Endodermal cell (in vitro differentiated cells): Measurements from ENCODE around the gene CABP4. TPM values are rescaled to one million over a fixed set of nuclear protein-coding genes. Genes with fewer than 3 reads are reported as not detected.

Experiments
- DNase-seq: peaks from one replicate; pipeline ENCODE4 v3.0.0-alpha.2; 2017
- H3K27ac ChIP-seq: 2 replicates; pipeline ENCODE4 v1.5.1; 2013; ENCODE audit warnings: mild to moderate bottlenecking, low read depth, low read length, moderate library complexity
- H3K27me3 ChIP-seq: 2 replicates; pipeline ENCODE4 v1.6.1; 2013; ENCODE audit warnings: mild to moderate bottlenecking, low read length, moderate library complexity; ENCODE audit not compliant: insufficient read depth, control insufficient read depth, poor library complexity, severe bottlenecking
- H3K36me3 ChIP-seq: 2 replicates; pipeline ENCODE4 v1.7.0; 2013; ENCODE audit warnings: mild to moderate bottlenecking, low read length, moderate library complexity; ENCODE audit not compliant: control insufficient read depth, insufficient read depth
- H3K4me1 ChIP-seq: one replicate; pipeline ENCODE4 v1.7.0; 2013; ENCODE audit warnings: low read length; ENCODE audit not compliant: control insufficient read depth, insufficient read depth
- H3K4me3 ChIP-seq: 2 replicates; pipeline ENCODE4 v1.5.1; 2013; ENCODE audit warnings: mild to moderate bottlenecking, low read length, moderate library complexity
- H3K9ac ChIP-seq: 2 replicates; pipeline ENCODE4 v1.6.1; 2013; ENCODE audit warnings: mild to moderate bottlenecking, low read length, moderate library complexity; ENCODE audit not compliant: poor library complexity, severe bottlenecking; ENCODE audit errors: extremely low read depth
- H3K9me3 ChIP-seq: 2 replicates; pipeline ENCODE4 v1.6.1; 2013; ENCODE audit warnings: mild to moderate bottlenecking, low read length, moderate library complexity; ENCODE audit not compliant: control insufficient read depth
- H3K27ac Mint-ChIP-seq: 2 replicates; pipeline ENCODE4 v1.8.0; 2020; ENCODE audit warnings: mixed read lengths
- H3K27me3 Mint-ChIP-seq: 2 replicates; pipeline ENCODE4 v1.8.0; 2021; ENCODE audit warnings: mild to moderate bottlenecking, mixed read lengths; ENCODE audit not compliant: insufficient read depth
- H3K36me3 Mint-ChIP-seq: 2 replicates; pipeline ENCODE4 v1.8.0; 2020; ENCODE audit warnings: low read depth, mixed read lengths
- H3K4me1 Mint-ChIP-seq: 2 replicates; pipeline ENCODE4 v1.8.0; 2020; ENCODE audit warnings: mixed read lengths
- H3K4me3 Mint-ChIP-seq: 2 replicates; pipeline ENCODE4 v1.8.0; 2020; ENCODE audit warnings: mild to moderate bottlenecking, moderate library complexity, mixed read lengths
- H3K9me3 Mint-ChIP-seq: 2 replicates; pipeline ENCODE4 v1.8.0; 2020; ENCODE audit warnings: mild to moderate bottlenecking, mixed read lengths
- CTCF ChIP-seq: fragments of 200-600 bp; sonication (generic); conservative IDR thresholded peaks from 2 replicates; pipeline ENCODE4 v1.5.0; 2021; ENCODE audit warnings: antibody characterized with exemption, mild to moderate bottlenecking
- WGBS, 2 experiments: methylation state at CpG; one replicate each; pipeline versions ENCODE4 v1.1.5 to v1.1.7; 2013; ENCODE audit warnings: missing lambda C conversion rate in 2 of 2, mixed read lengths in 1 of 2; ENCODE audit not compliant: insufficient coverage in 1 of 2, insufficient read length in 1 of 2; 5-methylcytosine and 5-hydroxymethylcytosine counted together
- total RNA-seq, 2 donors: library from RNA; stranded (reverse); fragmentation: NEBNext Ultra II Directional in 1 of 2; extraction: Animal tissue kit (Norgen Biotek cat#: 25700) in 1 of 2; gene quantifications; 2 replicates in 1 of 2; 3 replicates in 1 of 2; pipeline ENCODE4 v1.2.1, GENCODE V29; 2021

The CABP4 gene
- total RNA-seq, 2 donors from 2014 or later = not detected

DNA sequence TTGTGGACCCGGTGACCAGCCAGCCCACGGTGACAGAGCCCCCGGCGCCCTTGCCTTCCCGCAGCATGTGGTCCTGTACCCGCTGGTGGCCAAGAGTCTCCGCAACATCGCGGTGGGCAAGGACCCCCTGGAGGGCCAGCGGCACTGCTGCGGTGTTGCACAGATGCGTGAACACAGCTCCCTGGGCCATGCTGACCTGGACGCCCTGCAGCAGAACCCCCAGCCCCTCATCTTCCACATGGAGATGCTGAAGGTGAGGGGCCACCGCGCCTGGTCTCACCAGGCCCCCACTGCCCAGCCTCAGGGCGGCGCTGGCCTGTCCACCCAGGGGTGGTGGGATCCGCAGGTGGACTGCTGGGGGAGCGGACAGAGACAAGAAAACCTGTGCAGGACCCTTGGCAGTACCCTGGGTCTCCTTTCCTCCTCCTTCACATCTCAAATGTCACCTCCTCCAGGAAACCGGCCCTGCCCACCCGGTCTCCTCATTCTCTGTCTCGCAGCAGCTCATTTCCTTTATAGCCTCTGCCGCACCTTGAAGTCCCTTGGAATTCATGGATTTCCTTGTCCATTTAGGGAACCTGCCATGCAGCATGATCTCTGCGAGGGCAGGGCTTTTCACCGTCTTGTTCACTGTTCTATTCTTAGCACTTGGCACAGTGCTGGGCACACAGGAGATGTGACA is 34.2 kb downstream of the CABP4 start:
- 92% methylated on average over 17 to 25 of the region's 25 CpGs for WGBS, 2 experiments
- TF ChIP-seq CTCF = no peak

DNA sequence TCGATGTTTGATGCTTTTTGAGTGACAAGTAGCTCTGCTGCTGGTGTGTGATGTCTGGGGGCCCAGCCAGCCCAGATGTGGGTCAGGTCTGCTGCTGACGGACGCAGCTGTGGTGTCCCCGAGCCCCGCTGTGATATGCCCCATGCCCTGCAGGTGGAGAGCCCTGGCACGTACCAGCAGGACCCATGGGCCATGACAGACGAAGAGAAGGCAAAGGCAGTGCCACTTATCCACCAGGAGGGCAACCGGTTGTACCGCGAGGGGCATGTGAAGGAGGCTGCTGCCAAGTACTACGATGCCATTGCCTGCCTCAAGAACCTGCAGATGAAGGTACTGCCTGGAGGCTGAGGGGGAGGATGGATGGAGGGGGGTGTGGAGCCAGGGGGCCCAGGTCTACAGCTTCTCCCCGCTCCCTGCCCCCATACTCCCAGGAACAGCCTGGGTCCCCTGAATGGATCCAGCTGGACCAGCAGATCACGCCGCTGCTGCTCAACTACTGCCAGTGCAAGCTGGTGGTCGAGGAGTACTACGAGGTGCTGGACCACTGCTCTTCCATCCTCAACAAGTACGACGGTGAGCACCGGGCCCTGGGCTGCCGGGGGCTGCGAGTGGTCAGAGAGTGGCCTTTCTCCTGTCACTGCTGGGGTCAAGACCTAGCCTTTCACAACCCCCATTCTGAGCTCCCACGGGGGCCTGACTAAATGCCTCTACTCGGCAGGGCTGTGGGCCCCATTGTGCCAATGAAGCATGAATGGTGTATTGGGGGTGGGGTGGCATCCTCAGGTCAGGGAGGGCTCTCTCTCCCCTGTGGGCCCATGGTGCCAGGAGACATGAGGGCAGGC is 35.0 kb downstream of the CABP4 start:
- Histone ChIP-seq H3K4me3 (no peak overlapping the region), H3K36me3 (peaks cover 11% of the 10 kb centered on the region), H3K9ac (no peak overlapping the region), H3K27me3 (no peaks in the 10 kb centered on the region), H3K9me3 (no peaks in the 10 kb centered on the region), H3K4me1 (no peaks in the 10 kb centered on the region), H3K27ac (no peak overlapping the region)
- Mint-ChIP-seq H3K9me3 (no peaks in the 10 kb centered on the region), H3K4me3 (no peak overlapping the region), H3K27ac (no peak overlapping the region), H3K4me1 (no peaks in the 10 kb centered on the region), H3K36me3 (peaks cover 28% of the 10 kb centered on the region), H3K27me3 (no peaks in the 10 kb centered on the region)
- 93 to 94% methylated on average over 16 to 23 of the region's 23 CpGs for WGBS, 2 experiments
- TF ChIP-seq CTCF = no peak
- no peak for DNase-seq

More for the DNA sequence above, 34.2 kb downstream of the CABP4 start:
- Mint-ChIP-seq H3K9me3 (no peaks in the 10 kb centered on the region), H3K4me1 (no peaks in the 10 kb centered on the region), H3K4me3 (no peak overlapping the region), H3K36me3 (peaks cover 28% of the 10 kb centered on the region), H3K27ac (no peak overlapping the region), H3K27me3 (peaks cover 5% of the 10 kb centered on the region)
- no peak overlapping the region for H3K4me3 ChIP-seq
- no peaks in the 10 kb centered on the region for H3K27me3 ChIP-seq
- H3K9me3 ChIP-seq = no peaks in the 10 kb centered on the region
- peaks cover 11% of the 10 kb centered on the region for H3K36me3 ChIP-seq
- DNase-seq = peak; percentile 43
- H3K9ac ChIP-seq = no peak overlapping the region
- H3K4me1 ChIP-seq = no peaks in the 10 kb centered on the region
- no peak overlapping the region for H3K27ac ChIP-seq

- H3K9me3 Mint-ChIP-seq = no peaks in the 10 kb centered on the region
- DNase-seq = no peak
- peaks cover 11% of the 10 kb centered on the region for H3K36me3 ChIP-seq
- no peaks in the 10 kb centered on the region for H3K27me3 ChIP-seq
- H3K36me3 Mint-ChIP-seq = peaks cover 30% of the 10 kb centered on the region
- H3K27ac Mint-ChIP-seq = no peak overlapping the region
- no peak overlapping the region for H3K9ac ChIP-seq
- H3K4me1 ChIP-seq = no peaks in the 10 kb centered on the region
- no peaks in the 10 kb centered on the region for H3K9me3 ChIP-seq
- TF ChIP-seq CTCF = no peak
- no peak overlapping the region for H3K4me3 Mint-ChIP-seq
- H3K27ac ChIP-seq = peak overlapping the region; percentile 17
- no peak overlapping the region for H3K4me3 ChIP-seq
- 93 to 97% methylated on average over 9 to 15 of the region's 15 CpGs for WGBS, 2 experiments
- no peaks in the 10 kb centered on the region for H3K27me3 Mint-ChIP-seq
- no peaks in the 10 kb centered on the region for H3K4me1 Mint-ChIP-seq
Observed at GRCh38 chr11:67490727-67491065, 35.5 kb downstream of the CABP4 start.
